ENCODE data around the gene RPTOR.
"Not testable (repeated sequence)": the region's sequence is repeated elsewhere in the genome, so short reads cannot be mapped to it uniquely, and the experiment has no call there.

RPTOR gene

DNA sequence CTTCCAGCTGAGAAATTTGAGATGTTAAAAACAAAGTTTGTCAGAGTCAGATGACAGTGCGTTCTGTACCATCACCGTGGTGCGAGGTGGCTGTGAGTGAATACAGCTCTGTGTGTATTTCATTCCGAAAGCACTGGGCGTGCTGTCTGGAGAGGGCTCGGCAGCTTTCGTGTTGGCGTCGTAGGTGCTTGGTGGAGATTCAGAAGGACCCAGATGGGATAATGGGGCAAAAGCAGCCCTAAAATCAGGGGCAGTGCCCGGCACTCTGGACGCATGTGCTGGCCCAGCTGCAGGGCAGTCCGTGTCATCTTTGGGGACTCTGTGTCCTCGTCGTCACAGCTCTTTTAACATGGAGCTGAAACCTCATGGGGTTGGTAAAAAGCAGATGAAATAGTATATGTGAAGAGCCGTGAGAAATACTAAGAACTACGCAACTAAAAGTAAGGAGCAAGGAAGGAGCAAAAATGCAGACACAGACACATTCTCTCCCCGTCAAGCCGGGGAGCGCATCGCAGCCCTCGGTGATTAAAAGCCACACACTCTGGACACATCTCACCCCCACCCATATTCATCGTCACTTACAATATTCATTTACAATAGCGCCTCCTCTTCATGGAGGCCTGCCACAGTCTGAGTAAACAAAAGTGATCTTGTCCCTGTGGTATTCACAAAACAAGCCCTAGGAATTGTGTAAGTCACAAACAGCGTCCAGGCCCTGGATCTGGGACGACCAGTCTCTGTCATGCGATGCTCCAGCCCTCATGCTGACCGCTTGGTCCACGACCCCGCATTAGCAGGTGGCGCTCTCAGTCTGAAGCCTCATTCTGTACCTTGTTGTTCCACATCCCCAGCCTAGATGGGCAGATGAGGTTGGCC, 206.7 kb downstream of the RPTOR start:
- peak in 8 of 14 donors; percentile 14 to 57 (median 48) for DNase-seq

DNA sequence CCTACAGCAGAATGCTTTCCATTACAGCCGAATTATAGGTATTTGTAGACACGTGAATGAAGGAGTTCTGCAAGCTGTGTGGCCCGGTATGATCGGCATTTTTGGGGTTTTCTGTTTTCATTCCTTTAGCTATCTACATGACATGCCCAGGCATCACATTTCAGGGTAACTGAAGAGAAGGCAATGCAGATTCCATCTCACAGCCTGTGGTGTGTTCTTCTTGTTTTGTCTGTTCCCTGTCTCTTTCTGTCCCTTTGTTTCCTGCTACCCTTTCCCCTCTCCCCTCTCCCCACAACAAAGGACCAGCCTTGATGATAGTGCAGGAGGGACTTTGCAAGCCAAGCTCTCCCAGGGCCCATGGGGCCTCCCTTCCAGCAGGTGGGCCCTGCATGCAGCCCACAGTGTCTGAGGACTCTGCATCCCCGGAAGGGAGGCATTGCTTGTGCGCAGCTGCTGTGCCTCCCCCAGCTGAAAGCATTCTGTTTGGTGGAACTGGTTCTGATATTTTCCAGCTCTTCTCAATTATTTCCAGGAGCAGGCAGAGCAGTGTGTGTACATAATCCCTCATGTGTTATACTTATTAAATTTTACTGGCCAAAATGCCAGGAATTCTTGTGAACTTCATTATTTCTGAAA, 207.4 kb downstream of the RPTOR start:
- peak in 1 of 14 donors; percentile 57 for DNase-seq

DNA sequence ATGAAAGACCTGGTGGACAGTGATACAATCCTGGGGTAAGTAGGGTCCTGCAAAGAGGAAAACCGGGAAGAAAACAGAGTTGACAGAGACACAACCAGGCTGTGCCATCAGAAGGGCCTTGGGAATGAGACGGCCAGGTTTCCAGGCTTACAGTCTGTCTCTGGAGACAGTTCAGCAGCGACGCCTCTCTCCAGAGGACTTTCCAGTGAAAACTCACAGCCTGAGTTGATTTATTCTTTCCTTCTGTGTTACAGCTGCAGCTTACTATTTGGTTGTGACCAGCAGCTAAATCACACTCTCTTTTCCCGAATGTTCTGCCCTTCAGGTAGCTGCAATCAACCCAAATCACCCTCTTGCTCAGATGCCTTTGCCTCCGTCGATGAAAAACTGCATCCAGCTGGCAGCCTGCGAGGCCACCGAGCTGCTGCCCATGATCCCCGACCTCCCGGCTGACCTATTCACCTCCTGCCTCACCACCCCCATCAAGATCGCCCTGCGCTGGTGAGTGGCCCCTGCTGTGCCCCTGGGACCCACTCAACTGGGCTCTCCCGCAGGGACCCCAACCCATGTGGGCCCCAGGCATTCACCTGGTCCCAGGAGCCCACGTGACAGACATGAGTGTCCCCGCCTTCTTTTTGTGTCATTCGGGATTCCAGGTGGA, 209.2 kb downstream of the RPTOR start:
- no peak for DNase-seq

DNA sequence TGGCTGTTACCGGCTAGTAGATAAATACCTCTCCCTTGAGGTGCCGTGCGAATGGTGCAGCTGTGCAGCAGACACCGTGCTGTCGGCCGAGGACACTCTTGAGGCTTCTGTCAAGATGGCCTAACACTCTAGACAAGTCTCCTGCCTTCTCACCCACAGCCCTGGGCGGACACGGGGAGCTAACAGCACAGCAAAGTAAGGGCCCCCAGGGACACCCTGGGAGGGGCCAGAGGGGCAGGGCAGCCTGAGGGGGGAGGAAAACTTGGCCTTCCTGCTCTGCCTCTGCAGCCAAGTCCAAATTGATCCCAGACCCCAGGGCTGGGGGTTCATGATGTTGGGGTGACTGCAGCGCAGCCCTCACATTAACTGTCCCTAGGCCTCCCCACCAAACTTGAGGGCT, 210.2 kb downstream of the RPTOR start:
- no peak for DNase-seq

DNA sequence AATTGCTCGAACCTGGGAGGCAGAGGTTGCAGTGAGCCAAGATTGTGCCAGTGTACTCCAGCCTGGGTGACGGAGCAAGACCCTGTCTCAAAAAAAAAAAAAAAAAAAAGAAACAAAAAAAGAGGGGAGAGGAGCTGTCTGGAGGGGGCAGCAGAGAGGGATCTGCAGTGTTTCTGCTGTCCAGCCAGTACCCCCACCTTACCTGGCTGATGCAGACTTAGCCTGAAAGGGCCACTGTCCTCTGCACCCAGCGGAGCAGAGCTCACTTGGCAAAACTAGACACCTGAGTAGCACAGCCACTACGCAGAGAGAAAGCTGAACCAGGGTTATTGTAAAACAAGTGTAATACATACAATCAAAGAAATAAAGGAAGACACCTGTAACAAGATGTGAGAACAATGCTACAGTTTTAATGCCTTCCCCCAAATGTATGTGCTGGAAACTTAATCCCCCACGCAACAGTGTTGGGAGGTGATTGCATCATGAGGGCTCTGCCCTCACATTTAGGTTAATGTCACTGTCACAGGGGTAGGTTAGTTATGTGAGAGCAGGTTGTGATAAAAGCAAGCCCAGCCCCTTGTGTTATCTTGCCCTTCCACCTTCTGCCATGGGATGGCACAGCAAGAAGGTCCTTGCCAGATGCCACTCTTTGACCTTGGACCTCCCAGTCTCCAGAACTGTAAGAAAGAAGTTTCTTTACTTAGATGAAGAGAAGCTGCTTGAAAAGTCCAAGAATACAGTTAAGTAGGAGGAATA, 211.2 kb downstream of the RPTOR start:
- DNase-seq, result no peak

DNA sequence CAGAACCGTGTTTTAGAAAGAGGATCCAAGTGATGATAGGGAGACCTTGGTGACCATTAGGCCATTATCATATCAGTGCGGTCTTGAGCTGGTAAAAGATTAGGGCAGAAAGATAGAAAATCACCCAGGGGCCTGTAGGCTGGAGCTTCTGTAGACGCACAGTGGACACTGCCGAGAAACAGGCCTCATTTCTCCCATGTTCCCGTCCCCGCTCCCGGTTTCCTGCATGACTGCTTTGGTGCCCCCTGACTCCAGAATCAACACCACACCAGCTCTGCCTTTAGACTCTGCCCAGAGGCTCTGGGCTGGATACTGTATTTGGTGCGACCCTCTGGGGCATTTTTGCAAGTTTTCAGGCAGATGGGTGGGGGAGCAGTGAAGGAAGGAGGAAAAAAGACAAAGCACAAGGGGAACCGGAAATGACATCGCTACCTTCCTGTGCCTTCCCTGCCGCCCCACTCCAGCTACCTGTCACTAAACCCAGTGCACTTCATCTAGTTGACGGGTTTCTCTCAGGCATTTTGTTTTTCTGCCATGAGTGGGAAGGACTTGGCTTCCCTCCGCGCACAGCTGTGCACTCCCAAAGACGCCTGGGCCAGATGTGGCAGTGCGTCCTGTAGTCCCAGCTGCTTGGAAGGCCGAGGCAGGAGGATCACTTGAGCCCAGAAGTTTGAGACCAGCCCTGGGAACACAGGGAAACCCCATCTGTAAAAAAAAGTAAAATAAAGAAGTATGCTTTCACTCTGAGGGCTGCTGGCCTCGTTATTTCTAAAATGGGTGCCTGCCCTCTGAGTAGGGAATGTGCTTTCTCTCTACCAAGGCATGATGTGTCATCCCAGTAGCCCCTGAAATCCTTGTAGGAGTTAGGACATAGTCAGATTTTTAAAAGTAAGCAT, 214.1 kb downstream of the RPTOR start:
- no peak for DNase-seq

DNA sequence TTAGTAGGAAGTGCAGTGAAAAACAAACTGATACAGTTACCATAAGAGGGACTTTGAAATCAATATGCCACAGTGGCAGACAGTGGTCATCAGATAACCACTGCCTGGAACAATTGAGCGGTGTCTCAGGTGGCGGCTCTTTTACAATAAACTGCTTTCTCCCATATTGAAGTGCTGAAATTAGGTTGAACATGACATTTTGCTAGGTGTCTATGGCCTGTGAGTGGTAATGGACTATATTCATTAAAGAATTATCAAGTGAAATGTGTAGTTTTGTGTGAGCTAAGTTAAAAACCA, 214.7 kb downstream of the RPTOR start:
- no peak for DNase-seq

DNA sequence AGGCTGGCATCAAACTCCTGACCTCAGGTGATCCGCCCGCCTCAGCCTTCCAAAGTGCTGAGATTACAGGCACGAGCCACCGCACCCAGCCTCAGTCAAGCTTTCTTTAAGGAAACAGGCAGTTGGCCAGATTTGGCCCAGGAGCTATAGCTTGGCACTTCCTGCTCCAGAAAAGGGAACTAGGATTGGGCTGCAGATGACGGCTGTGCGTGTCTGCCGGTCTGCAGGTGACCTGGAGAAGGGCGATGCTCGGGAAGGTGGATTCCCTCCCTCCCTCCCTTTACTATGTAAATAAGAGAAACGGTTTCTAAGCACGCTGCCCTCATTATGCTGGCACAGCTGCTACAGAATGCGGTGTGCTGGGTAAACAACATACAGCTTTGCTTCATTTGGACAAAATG, 215.9 kb downstream of the RPTOR start:
- DNase-seq, result peak in 1 of 14 donors; percentile 13

DNA sequence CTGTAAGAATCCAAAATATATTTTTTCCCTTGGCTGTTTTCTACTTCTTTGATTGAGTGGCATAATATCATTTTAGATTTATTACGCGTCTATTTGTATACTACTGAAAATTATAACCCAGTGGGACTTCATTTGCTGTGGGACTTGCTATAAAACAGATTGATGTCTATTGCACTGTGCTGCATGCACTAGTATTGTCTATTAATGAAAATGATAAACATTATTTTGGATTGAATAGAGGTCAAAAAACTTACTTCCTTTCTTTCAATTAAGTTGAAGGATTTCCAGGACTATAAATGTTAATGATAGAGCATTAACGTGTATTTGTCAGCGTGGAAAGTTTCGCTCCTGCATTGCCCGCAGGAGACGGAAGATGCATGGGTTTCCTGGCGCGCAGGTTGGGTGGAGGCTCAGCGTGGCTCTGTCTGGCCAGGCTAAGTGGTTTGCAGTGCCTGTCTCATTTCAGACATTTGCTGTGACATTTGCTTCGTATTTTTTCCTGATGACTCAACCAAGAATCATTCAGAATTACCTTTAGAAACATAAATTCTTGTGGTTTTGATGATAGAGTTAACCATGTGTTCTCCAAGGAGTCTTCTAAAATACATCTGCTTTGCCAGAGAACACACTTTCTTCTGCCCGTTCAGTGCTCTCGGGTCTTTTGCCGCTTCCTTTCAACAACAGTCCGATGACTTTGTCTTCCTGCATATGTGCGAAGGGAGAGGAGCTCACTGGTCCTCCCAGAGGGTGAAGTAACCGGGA, 216.7 kb downstream of the RPTOR start:
- DNase-seq, result no peak

DNA sequence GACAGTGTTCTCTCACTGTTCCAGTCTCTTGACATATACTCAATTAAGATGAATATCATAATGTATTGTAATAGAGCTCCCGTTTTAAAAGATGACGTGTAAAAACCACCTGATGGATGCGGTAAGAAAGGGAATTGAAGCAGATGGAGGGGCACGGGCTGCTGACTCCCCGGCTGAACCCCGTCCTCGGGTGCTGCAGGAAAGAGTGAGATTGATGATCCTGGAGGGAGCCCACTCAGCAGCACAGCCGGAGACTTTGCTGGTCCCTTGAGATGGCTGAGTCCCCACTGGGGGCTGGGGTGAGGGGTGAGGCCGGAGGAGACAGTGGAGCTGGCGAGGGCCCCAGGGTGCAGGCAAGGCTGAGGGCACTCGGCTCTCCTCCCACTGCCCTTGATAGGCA, 217.4 kb downstream of the RPTOR start:
- no peak for DNase-seq

DNA sequence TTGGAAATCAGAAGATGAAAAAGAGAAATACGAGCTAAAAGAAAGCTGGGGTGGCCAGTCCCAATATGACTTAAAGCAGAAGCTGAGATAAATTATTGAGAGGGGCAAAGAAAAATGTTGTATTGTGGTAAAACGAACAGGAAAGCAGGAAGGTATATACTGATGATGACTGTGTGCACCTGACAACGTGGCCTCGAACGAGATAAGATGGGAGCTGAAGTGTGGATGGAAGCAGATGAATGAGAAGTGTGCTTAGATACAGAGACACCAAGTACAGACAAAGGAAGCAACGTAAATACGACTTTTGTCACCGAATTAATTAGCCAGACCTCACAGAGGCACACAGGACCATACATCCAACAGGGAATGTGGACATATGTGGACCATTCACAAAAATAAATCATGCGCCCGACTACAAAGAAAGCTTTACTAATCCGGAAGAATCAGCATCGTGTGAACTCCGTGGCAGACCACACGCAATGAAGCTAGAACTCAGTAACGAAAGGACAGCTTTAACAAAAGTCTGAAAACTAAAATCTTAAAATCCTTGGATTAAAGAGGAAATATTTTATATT, 218.7 kb downstream of the RPTOR start:
- DNase-seq, result no peak

DNA sequence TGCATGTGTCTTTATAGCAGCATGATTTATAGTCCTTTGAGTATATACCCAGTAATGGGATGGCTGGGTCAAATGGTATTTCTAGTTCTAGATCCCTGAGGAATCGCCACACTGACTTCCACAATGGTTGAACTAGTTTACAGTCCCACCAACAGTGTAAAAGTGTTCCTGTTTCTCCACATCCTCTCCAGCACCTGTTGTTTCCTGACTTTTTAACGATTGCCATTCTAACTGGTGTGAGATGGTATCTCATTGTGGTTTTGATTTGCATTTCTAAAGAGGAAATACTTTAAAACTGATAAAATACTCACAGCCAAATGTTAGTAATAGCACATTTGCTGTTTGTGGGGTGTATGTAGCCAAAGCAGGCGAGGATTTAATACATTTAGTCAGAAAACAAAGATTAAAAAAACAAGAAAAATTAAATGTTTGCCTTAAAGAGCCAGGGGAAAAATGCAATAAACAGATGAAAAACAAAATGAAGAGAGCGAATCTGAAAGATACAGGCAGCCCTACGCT, 220.0 kb downstream of the RPTOR start:
- DNase-seq, result not testable (repeated sequence)

DNA sequence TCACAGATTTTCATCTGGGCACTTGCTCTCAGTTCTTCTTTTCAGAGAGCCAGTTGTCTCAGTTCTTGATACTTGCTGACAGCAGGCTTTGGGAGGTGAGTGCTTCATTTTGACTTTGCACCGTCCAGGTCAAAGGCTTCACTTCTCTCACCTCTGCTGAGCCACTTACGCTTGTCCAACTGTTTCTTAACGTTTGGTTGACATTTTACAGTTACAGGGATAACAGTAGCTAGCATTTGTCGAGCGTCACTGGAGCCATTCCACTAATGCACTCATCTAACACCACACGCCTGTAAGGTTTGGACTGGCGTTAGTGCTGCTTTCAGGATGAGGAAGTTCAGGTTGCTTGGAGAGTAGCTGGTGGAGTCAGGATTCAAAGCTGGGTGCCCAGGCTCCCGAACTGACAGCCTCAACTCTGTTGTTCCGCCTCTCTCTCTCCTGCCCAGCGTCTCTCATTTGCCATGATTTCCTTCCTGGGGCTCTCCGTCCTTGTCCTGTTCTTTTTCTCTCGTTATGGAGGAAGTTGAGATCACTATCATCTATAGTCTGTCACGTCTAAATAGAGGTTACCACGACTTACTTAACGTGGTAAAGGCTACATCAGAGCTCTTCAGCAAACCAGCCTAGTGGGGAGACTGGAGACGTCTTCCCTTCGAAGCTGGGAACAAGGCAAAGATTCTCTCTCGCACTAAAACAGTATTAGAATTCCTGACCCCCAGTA, 220.8 kb downstream of the RPTOR start:
- no peak for DNase-seq

DNA sequence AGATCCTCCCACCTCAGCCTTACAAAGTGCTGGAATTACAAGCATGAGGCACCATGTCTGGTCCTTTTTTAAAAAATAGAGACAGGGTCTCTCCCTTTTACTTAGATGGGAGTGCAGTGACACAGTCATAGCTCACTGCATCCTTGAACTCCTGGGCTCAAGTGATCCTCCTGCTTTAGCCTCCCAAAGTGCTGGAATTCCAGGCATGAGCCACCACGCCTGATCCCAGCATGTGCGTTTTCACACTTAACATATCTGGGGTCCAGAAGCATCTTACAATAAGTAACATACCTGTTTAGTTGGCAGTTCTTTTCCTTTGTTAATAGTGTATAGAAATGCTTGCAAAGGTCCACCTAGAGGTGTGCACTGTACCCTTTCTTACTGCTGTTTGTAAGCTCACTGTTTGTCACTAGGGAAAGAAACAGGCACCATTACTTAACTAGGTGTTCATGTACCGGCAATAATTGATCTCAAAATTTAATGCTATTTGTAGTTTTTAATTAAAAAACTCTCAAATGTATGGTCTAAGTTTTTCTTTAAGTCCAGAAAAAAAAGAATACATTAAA, 221.7 kb downstream of the RPTOR start:
- no peak for DNase-seq

DNA sequence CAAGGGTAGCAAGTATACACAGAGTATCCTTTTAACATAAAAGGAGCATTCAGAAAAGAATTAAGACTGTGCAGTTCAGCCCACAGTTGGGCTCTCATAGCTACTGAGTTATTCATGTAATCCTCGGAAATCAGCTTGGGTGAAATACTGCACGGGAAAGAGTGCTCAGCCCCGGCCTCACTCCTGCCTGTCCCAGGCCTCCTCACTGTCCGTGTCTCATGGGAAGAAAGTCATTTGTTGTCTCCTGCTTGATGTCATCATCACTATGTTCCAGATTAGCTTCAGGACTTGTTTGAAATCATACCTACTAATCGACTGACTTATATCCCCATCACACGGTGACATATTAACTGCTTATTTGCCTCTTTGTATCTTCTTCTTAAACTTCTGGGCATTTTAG, 223.8 kb downstream of the RPTOR start:
- no peak for DNase-seq

DNA sequence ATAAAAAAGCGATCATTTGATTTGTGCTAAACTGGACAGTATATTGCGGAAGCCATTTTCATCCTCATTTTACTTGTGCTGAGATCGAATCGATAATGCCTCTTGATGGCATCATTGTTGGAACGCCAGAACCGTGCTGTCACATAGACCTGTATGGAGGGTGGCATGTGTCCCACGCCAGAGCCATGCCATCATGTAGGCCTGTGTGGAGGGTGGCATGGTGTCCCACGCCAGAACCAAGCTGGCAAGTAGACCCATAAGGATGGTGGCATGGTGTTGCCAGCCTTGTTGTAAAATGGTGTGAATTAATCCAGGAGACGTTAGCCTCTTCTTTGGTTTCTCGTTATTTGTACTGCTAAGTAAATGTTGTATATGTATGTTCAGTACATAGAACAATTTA, 224.3 kb downstream of the RPTOR start:
- DNase-seq, result no peak

DNA sequence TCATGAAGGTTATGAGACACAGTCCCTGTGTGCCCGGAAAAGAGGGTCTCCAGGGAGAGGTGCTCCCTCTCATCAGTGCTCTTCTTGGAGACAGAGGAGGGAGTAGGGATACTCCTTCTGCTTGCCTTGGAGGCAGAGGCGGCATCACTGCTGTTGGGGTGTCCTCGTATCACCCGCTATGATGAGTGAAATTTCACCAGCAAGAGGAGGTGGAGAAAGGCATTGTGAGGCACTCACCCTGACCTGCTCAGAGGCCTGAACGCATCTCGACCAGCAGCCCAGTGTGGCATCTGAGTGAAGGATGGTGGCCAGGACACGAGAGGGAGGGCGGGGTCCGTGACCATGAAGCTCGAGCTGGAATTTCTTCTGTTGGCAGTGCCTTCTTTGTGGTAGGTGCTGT, 224.9 kb downstream of the RPTOR start:
- DNase-seq, result no peak

DNA sequence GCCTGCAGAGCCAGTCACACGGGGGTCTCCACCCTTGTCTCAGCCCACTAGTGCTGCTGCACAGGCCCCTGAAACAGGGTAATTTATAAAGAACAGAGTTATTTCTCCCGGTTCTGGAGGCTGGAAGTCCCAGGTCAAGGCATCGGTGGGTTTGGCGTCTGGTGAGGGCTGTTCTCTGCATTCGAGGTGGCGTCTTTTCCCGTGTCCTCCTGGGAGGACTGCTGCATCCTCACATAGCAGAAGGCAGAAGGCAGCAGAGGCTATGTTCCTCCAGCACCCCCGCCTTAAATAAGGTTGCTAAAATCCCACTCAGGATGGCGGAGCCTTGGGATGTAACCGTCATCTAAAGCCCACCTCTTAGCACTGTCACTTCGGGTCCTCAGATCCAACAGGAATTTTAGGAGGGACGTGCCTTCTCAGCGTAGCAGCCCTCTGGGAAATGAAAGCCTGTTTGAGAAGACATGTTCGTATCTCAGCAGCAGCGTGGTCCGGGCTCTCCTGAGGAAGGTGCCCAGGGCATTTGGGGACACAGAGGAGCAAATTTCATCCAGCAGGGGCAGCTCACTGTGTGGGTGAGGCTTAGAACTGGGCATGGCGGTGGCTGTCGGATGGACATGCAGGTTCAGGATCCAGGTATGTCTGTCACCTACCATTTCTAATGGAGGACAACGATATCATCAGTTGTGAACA, 225.4 kb downstream of the RPTOR start:
- DNase-seq, result no peak

All from C1 segment of cervical spinal cord (tissue), 14 donors.